GM19395 (cell line): ENCODE measurements around the gene CT45A7.
"Not testable (repeated sequence)": the region's sequence is repeated elsewhere in the genome, so short reads cannot be mapped to it uniquely, and the experiment has no call there.

ENCODE experiments used
- ATAC-seq: cut with Tn5 transposase; IDR thresholded peaks from one replicate; pipeline ENCODE4 v1.9.1; 2021; ENCODE audit warnings: mild to moderate bottlenecking, moderate library complexity; ENCODE audit not compliant: unreplicated experiment

CT45A7 gene, protein sequence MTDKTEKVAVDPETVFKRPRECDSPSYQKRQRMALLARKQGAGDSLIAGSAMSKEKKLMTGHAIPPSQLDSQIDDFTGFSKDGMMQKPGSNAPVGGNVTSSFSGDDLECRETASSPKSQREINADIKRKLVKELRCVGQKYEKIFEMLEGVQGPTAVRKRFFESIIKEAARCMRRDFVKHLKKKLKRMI

DNA sequence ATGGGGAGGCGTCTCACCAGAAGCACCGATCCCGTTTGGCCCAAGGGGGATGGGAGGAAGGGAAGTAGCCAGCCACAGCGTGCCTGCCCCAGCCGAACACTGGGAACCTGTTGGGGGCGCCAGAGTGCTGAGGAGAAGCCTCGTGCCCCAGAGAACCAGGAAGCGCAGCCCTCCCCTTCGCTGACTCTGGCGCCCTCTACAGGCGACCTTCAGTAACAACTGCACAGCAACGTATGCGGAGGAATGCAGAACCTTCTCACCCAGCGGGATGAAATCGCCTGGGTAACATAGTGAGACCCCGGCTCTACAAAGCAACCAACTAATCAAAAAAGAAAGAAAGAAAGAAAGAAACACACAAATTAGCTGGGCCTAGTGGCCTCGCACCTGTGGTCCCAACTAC lies at the start of gene CT45A7:
CT45A7 (minus strand) TSS at position 101 of the 400 bp plus-strand sequence. CDS start 3,747 bp downstream, outside the sequence.
- ATAC-seq: not testable (repeated sequence)

DNA sequence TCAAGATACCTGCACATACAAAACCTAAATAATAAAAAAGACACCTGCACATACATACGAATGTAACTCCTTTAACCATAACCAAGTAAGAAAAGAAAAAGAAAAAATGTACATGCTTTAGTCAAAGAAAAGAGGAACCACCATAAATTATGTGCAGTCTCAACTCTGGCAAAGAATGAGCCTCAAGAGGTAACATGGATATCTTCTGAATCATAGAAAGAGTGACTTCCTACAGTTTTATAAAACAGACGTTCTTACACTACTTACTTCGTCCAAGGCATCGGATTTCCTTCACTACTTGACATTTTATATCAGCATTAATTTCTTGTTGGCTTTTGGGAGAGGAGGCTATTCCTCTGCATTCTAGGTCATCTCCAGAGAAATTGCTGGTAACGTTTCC lies 45.7 kb upstream of the CT45A7 start:
- not testable (repeated sequence) for ATAC-seq

DNA sequence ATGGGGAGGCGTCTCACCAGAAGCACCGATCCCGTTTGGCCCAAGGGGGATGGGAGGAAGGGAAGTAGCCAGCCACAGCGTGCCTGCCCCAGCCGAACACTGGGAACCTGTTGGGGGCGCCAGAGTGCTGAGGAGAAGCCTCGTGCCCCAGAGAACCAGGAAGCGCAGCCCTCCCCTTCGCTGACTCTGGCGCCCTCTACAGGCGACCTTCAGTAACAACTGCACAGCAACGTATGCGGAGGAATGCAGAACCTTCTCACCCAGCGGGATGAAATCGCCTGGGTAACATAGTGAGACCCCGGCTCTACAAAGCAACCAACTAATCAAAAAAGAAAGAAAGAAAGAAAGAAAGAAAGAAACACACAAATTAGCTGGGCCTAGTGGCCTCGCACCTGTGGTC lies 34.6 kb upstream of the CT45A7 start, which contains the start of gene CT45A9:
CT45A9 (minus strand) TSS at position 101 of the 400 bp plus-strand sequence. CDS start 3,751 bp downstream, outside the sequence.
- ATAC-seq: not testable (repeated sequence)

DNA sequence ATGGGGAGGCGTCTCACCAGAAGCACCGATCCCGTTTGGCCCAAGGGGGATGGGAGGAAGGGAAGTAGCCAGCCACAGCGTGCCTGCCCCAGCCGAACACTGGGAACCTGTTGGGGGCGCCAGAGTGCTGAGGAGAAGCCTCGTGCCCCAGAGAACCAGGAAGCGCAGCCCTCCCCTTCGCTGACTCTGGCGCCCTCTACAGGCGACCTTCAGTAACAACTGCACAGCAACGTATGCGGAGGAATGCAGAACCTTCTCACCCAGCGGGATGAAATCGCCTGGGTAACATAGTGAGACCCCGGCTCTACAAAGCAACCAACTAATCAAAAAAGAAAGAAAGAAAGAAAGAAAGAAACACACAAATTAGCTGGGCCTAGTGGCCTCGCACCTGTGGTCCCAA lies 17.4 kb upstream of the CT45A7 start, which contains the start of gene CT45A8:
CT45A8 (minus strand) TSS at position 101 of the 400 bp plus-strand sequence. CDS start 3,755 bp downstream, outside the sequence.
- not testable (repeated sequence) for ATAC-seq

DNA sequence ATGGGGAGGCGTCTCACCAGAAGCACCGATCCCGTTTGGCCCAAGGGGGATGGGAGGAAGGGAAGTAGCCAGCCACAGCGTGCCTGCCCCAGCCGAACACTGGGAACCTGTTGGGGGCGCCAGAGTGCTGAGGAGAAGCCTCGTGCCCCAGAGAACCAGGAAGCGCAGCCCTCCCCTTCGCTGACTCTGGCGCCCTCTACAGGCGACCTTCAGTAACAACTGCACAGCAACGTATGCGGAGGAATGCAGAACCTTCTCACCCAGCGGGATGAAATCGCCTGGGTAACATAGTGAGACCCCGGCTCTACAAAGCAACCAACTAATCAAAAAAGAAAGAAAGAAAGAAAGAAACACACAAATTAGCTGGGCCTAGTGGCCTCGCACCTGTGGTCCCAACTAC lies 17.2 kb downstream of the CT45A7 start, which contains the start of gene CT45A2:
CT45A2 (minus strand) TSS at position 101 of the 400 bp plus-strand sequence. CDS start 3,747 bp downstream, outside the sequence.
- ATAC-seq: not testable (repeated sequence)

DNA sequence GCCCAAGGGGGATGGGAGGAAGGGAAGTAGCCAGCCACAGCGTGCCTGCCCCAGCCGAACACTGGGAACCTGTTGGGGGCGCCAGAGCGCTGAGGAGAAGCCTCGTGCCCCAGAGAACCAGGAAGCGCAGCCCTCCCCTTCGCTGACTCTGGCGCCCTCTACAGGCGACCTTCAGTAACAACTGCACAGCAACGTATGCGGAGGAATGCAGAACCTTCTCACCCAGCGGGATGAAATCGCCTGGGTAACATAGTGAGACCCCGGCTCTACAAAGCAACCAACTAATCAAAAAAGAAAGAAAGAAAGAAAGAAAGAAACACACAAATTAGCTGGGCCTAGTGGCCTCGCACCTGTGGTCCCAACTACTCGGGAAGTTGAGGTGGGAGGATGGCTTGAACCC lies 34.4 kb downstream of the CT45A7 start, which contains the start of gene CT45A6:
CT45A6 (minus strand) TSS at position 101 of the 400 bp plus-strand sequence. CDS start 3,794 bp downstream, outside the sequence.
- not testable (repeated sequence) for ATAC-seq

DNA sequence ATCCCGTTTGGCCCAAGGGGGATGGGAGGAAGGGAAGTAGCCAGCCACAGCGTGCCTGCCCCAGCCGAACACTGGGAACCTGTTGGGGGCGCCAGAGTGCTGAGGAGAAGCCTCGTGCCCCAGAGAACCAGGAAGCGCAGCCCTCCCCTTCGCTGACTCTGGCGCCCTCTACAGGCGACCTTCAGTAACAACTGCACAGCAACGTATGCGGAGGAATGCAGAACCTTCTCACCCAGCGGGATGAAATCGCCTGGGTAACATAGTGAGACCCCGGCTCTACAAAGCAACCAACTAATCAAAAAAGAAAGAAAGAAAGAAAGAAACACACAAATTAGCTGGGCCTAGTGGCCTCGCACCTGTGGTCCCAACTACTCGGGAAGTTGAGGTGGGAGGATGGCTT lies 51.7 kb downstream of the CT45A7 start, which contains the start of gene CT45A5:
CT45A5 (minus strand) TSS at position 101 of the 400 bp plus-strand sequence. CDS start 3,774 bp downstream, outside the sequence.
- not testable (repeated sequence) for ATAC-seq
